Astrocyte of the spinal cord (primary cell): ENCODE results near the gene ADGRF5.

Experiments used
- DNase-seq: peaks from one replicate; pipeline ENCODE4 v3.0.0; 2011; ENCODE audit warnings: low read depth, low spot score
- H3K4me3 ChIP-seq: 2 replicates; pipeline ENCODE4 v1.5.1; 2011; ENCODE audit warnings: low read depth, mild to moderate bottlenecking, low read length, moderate library complexity
- in situ Hi-C: cut with HindIII; loops from 2 replicates; pipeline ENCODE4 v1.10.0; 2017; ENCODE audit warnings: low sequenced_read_pairs
- TF ChIP-seq, protein P1 (sequence below): IDR thresholded peaks from 2 replicates; pipeline ENCODE4 v1.5.1; 2012; ENCODE audit warnings: low read depth, mild to moderate bottlenecking, low read length, inconsistent platforms

The ADGRF5 gene

DNA sequence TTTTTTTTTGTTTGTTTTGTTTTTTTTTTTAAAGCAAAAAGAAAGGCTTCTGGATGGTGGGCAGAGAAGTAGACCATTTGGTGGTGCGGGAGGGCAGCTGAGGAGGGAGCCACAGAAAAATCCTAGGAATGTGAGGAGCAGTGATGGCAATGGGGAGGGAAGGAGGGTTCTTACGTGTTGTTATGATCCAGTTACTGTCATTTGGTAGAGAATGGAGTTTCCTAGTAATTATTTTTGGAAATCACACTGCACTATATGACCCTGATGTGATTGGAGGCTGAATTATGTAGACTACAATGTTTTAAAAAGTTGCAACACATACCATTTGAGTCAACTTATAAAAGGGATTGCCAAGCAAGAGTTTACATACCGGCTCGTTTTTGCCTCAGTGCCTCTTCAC is 22.1 kb downstream of the ADGRF5 start:
- DNase-seq, result no peak
- in situ Hi-C loops, result no loop called here
- TF ChIP-seq, protein P1, sequence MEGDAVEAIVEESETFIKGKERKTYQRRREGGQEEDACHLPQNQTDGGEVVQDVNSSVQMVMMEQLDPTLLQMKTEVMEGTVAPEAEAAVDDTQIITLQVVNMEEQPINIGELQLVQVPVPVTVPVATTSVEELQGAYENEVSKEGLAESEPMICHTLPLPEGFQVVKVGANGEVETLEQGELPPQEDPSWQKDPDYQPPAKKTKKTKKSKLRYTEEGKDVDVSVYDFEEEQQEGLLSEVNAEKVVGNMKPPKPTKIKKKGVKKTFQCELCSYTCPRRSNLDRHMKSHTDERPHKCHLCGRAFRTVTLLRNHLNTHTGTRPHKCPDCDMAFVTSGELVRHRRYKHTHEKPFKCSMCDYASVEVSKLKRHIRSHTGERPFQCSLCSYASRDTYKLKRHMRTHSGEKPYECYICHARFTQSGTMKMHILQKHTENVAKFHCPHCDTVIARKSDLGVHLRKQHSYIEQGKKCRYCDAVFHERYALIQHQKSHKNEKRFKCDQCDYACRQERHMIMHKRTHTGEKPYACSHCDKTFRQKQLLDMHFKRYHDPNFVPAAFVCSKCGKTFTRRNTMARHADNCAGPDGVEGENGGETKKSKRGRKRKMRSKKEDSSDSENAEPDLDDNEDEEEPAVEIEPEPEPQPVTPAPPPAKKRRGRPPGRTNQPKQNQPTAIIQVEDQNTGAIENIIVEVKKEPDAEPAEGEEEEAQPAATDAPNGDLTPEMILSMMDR, result no peak
- no peak overlapping the region for H3K4me3 ChIP-seq

DNA sequence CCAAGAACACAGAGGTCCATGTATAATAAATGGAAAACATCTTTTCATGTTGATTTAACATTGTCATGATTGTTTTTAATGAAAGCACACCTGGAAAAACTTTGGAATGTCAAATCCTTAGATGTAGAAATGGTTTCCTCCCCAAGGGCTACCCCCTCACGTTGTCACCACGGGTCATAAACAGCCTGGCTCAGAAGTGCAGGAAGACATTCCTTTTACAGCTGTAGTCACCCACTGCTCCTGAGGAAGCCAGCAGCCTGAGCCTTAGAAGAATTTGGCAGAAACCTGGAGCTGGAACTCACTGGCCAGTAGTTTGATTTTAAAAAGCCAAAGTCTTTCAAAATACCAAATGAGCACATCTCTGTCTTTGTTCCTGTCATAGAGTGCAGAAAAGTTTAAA is 23.7 kb downstream of the ADGRF5 start:
- no peak for DNase-seq
- TF ChIP-seq, protein P1, result no peak
- in situ Hi-C loops, result no loop called here
- no peak overlapping the region for H3K4me3 ChIP-seq

DNA sequence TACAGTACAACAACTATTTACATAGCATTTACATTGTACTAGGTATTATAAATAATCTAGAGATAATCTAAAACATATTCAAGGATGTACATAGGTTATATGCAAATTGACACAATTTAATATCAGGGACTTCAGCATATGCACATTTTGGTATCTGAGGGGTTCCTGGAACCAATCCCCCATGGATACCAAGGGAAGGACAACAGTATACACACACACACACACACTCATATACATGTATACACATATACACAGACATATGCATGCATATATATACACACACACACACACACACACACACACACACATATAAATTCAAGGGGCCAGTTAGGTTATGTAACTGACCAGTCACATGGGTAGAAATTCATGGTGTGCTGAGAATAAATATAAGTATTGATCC is 24.9 kb downstream of the ADGRF5 start:
- in situ Hi-C loops, result no loop called here
- TF ChIP-seq, protein P1, result no peak
- DNase-seq, result no peak
- H3K4me3 ChIP-seq, result no peak overlapping the region

DNA sequence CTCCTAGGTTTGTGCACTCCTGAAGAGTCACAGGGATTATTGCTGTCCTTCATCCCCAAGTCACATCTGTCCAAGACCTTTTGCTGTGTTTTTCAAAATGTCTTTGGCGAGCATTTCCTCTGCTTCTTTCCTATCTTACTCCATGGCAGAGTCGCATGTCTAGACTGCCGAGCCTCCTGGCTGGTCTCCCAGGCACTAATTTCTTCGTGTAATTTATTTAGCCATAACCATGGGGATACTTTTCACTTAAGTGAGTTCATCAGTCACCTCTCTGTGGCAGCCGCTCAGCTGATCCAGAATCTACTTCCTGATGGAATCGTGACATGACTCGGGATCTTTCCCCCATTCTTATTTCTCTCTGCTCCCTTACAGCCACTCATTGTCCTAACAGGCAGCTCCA is 25.8 kb downstream of the ADGRF5 start:
- no peak for DNase-seq
- in situ Hi-C loops, result no loop called here
- TF ChIP-seq, protein P1, result no peak

DNA sequence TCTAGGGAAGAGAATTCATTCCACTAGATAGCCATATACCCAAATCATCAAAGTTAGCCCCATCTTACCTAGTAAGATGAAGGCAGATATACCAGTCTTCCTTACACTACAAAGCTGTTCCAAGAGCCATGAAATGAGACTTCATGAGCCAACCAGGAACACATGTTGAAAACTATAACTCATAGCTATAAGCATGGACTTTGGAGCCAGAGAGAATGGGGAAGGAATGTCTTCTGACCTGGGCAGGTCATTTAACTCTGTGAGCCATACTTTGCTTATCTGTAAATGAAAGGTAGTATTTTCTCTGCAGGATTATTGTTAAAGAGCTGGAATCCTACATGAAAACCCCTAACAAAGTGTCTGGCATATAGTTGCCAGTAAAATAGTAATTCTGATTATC is 27.3 kb downstream of the ADGRF5 start:
- H3K4me3 ChIP-seq, result no peak overlapping the region
- TF ChIP-seq, protein P1, result no peak
- no peak for DNase-seq
- in situ Hi-C loops, result no loop called here

More for the DNA sequence above, 25.8 kb downstream of the ADGRF5 start:
- H3K4me3 ChIP-seq, result no peak overlapping the region

DNA sequence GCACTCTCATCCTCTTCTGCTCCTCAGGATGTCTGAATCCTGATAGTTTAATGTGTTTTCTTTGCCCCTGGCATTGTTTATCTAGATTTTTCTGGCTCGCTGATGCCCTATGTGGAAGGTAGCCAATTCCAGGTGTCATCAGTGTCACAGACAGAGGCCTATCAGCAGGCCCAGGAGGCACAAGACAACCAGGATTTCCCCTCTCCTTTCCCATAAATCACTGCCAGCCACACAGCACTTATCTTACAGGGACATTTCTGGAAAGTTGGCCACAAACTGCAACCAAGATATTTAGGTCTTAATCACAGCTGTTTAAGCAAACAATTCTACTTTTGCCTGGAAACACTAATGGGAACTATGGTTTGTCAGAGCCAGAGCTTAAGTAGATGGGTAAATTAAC is 28.1 kb downstream of the ADGRF5 start:
- peak; percentile 30 for DNase-seq
- TF ChIP-seq, protein P1, result no peak
- in situ Hi-C loops, result no loop called here
- H3K4me3 ChIP-seq, result no peak overlapping the region

DNA sequence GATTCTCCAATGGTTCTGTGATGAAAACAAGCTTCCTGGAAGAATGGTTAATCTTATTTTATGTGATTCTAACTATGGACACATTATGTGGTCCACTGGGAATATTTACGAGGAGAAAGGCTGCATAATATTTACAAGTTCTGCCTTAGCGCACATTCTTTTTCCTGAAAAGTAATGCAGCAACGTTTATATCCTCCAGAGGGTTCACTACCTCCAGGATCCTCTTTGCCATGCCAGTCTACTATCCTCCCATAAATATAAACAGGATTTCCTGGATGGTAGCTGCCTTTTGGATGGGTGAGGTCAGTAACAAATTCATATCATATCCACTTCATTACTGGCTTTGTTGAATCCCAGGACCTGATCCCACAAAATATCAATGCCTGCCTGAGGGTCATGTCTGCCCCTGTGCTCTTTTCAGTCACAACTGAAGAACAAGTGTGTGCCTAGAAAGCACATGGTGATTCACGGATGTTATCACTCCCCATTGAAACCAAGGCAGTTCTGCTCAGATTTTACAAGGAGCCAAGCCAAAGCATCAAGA is 30.4 kb downstream of the ADGRF5 start:
- TF ChIP-seq, protein P1, result no peak
- DNase-seq, result no peak
- in situ Hi-C loops, result no loop called here

More for the DNA sequence above, 30.4 kb downstream of the ADGRF5 start:
- H3K4me3 ChIP-seq, result no peak overlapping the region
